CD4-positive, alpha-beta T cell (primary cell): ENCODE data around the gene TSPAN13. TPM values are rescaled to one million over a fixed set of nuclear protein-coding genes. Genes with fewer than 3 reads are reported as not detected.

Experiments used
- ATAC-seq: fragments of 200-7000 bp; cut with Tn5 transposase; one replicate; pipeline ENCODE4 v1.10.0; 2022; ENCODE audit warnings: mild to moderate bottlenecking; ENCODE audit not compliant: poor library complexity
- CTCF ChIA-PET: fragments of 350-600 bp; sonication (Branson Sonifier 250); formaldehyde crosslinking; loops from one replicate; lab custom pipeline; 2021; ENCODE audit warnings: antibody characterized with exemption, inconsistent platforms; lab: Charles Lee
- POLR2A ChIA-PET: fragments of 350-600 bp; sonication (Branson Sonifier 250); formaldehyde crosslinking; loops from one replicate; lab custom pipeline; 2021; ENCODE audit warnings: antibody characterized with exemption, inconsistent platforms; lab: Charles Lee
- DNase-seq, 14 experiments: peaks; one replicate each; pipeline ENCODE4 v3.0.0-alpha.2; 2013 to 2020; ENCODE audit warnings: mixed read lengths in 2 of 14
- H3K27ac ChIP-seq, 2 donors: one replicate each; pipeline versions ENCODE4 v1.5.1 to v1.7.0; 2013; ENCODE audit warnings: low read length in 2 of 2, low read depth in 1 of 2, mild to moderate bottlenecking in 1 of 2
- H3K27me3 ChIP-seq, 2 experiments: 1 replicate in 1 of 2; 2 replicates in 1 of 2; pipeline versions ENCODE4 v1.6.1 to v1.7.0; 2013; ENCODE audit warnings: low read length in 2 of 2, control low read depth in 1 of 2, mild to moderate bottlenecking in 1 of 2, moderate library complexity in 1 of 2; ENCODE audit not compliant: insufficient read depth in 2 of 2, control insufficient read depth in 1 of 2
- H3K36me3 ChIP-seq: one replicate; pipeline ENCODE4 v1.6.1; 2013; ENCODE audit warnings: low read length, control low read depth; ENCODE audit not compliant: insufficient read depth
- H3K4me1 ChIP-seq: one replicate; pipeline ENCODE4 v1.6.1; 2013; ENCODE audit warnings: low read length, control low read depth; ENCODE audit not compliant: insufficient read depth
- H3K4me3 ChIP-seq: one replicate; pipeline ENCODE4 v1.5.1; 2013; ENCODE audit warnings: mild to moderate bottlenecking, low read length, moderate library complexity
- H3K9me3 ChIP-seq, 2 experiments: 1 replicate in 1 of 2; 2 replicates in 1 of 2; pipeline versions ENCODE4 v1.6.1 to v1.7.0; 2013; ENCODE audit warnings: low read length in 2 of 2, mild to moderate bottlenecking in 2 of 2, control low read depth in 1 of 2, moderate library complexity in 1 of 2; ENCODE audit not compliant: control insufficient read depth in 1 of 2, insufficient read depth in 1 of 2
- H3K27ac Mint-ChIP-seq: one replicate; pipeline ENCODE4 v1.8.0; 2020; ENCODE audit warnings: mixed read lengths
- H3K27me3 Mint-ChIP-seq: one replicate; pipeline ENCODE4 v1.8.0; 2021; ENCODE audit warnings: mixed read lengths
- H3K36me3 Mint-ChIP-seq: one replicate; pipeline ENCODE4 v1.8.0; 2021; ENCODE audit warnings: low read depth, mixed read lengths
- H3K4me1 Mint-ChIP-seq: one replicate; pipeline ENCODE4 v1.8.0; 2021; ENCODE audit warnings: low read depth, mixed read lengths
- H3K4me3 Mint-ChIP-seq: one replicate; pipeline ENCODE4 v1.8.0; 2020; ENCODE audit warnings: mild to moderate bottlenecking, mixed read lengths
- H3K9me3 Mint-ChIP-seq: one replicate; pipeline ENCODE4 v1.8.0; 2020; ENCODE audit warnings: mixed read lengths
- CTCF ChIP-seq: fragments of 200-600 bp; IDR thresholded peaks from one replicate; pipeline ENCODE4 v1.8.0; 2022; ENCODE audit warnings: antibody characterized with exemption, mild to moderate bottlenecking
- intact Hi-C, 2 experiments: fragments of 100-400 bp; cut with DNase I in 1 of 2; cut with micrococcal nuclease in 1 of 2; formaldehyde crosslinking; loops; one replicate each; pipeline versions ENCODE4 v1.15.1 to v1.9.0; 2023 to 2025; cut with DNase I, micrococcal nuclease
- total RNA-seq, 174 experiments: library from RNA in 2 of 174; stranded (reverse) in 2 of 174; gene quantifications; one replicate each; pipeline ENCODE4 v1.2.3 and lab custom pipeline; 2021 to 2026

Gene TSPAN13
- total RNA-seq, 2 experiments from 2014 or later, result 0.16 to 0.25 TPM

DNA sequence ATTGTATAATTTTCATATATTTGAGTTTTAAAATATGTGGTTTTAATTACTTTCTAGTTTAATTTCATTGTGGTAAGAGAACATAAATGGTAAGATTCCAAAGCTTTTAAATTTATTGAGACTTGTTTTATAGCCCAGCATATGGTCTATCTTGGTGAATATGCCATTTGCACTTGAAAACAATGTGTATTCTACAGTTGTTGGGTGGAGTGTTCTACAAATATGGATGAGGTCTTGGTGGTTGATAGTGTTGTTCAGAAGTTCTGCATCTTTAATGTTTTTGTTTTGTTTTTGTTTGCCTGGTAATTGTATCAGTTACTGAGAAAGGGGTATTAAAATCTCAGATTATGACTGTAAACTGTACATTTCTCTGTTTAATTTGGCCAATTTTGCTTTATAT lies 37.6 kb upstream of the TSPAN13 start:
- Histone ChIP-seq H3K4me1 (no peaks in the 10 kb centered on the region), H3K27me3 (no peaks in the 10 kb centered on the region), H3K27ac (no peak overlapping the region), H3K9me3 (no peaks in the 10 kb centered on the region), H3K4me3 (no peak overlapping the region), H3K36me3 (no peaks in the 10 kb centered on the region)
- no peak for TF ChIP-seq CTCF
- peaks cover 5% of the 10 kb centered on the region for H3K36me3 Mint-ChIP-seq
- CTCF ChIA-PET, result no interaction called here
- POLR2A ChIA-PET, result no interaction called here
- no peak overlapping the region for H3K4me3 Mint-ChIP-seq
- ATAC-seq, result no peak
- H3K27ac Mint-ChIP-seq, result no peak overlapping the region
- intact Hi-C loops, result no loop called here
- no peaks in the 10 kb centered on the region for H3K4me1 Mint-ChIP-seq
- no peaks in the 10 kb centered on the region for H3K9me3 Mint-ChIP-seq
- H3K27me3 Mint-ChIP-seq, result no peaks in the 10 kb centered on the region
- no peak for DNase-seq

GRCh38 chr7:16718111-16718656 lies 35.4 kb upstream of the TSPAN13 start:
- Histone ChIP-seq H3K9me3 (no peaks in the 10 kb centered on the region), H3K4me3 (no peak overlapping the region), H3K36me3 (no peaks in the 10 kb centered on the region), H3K27ac (no peak overlapping the region), H3K27me3 (no peaks in the 10 kb centered on the region), H3K4me1 (no peaks in the 10 kb centered on the region)
- Mint-ChIP-seq H3K36me3 (peaks cover 5% of the 10 kb centered on the region), H3K27ac (no peak overlapping the region), H3K27me3 (no peaks in the 10 kb centered on the region), H3K4me3 (no peak overlapping the region), H3K9me3 (no peaks in the 10 kb centered on the region), H3K4me1 (no peaks in the 10 kb centered on the region)
- DNase-seq (no peak), ATAC-seq (no peak)
- intact Hi-C loops, result no loop called here
- ChIA-PET CTCF (no interaction called here), POLR2A (no interaction called here)
- no peak for TF ChIP-seq CTCF

DNA sequence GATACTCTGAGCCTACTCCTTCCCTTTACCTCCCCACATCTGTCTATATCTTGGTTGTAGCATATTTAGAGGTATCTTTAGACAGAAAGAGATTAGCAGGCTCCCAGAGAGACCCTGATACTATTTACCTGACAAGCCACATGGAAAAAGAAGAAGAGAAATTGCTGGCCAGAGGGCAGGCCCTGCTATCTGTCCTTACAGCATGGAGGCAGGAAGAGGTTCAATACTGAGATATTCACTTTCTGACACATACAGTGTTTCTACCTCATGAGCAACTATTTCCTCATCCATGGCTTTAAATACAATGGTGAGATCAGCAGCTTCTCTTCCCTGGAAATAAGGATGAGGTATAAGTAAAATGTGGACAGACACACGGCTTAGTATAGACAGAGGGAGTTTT lies 33.9 kb upstream of the TSPAN13 start:
- Mint-ChIP-seq H3K27ac (no peak overlapping the region), H3K9me3 (no peaks in the 10 kb centered on the region), H3K27me3 (no peaks in the 10 kb centered on the region), H3K4me1 (no peaks in the 10 kb centered on the region), H3K4me3 (no peak overlapping the region), H3K36me3 (peaks cover 5% of the 10 kb centered on the region)
- POLR2A ChIA-PET, result no interaction called here
- H3K27me3 ChIP-seq, result no peaks in the 10 kb centered on the region
- ATAC-seq (no peak), DNase-seq (no peak)
- CTCF ChIA-PET, result interaction anchor here (0.7 kb wide), 1 partner anchor 128 kb away, joined by 3 read pairs; no protein-coding TSS in a partner anchor
- no peaks in the 10 kb centered on the region for H3K9me3 ChIP-seq
- TF ChIP-seq CTCF, result no peak
- H3K4me1 ChIP-seq, result no peaks in the 10 kb centered on the region
- no peaks in the 10 kb centered on the region for H3K36me3 ChIP-seq
- no peak overlapping the region for H3K4me3 ChIP-seq
- H3K27ac ChIP-seq, result no peak overlapping the region
- intact Hi-C loops, result no loop called here
